ENCODE data around the gene ZDHHC11.

ZDHHC11 gene

GRCh38 chr5:850511-851006, at the start of gene ZDHHC11:
Gene ZDHHC11, minus strand, starts transcription at chr5:850986. Its CDS starts 384 bp downstream, at chr5:850602.
- TF ChIP-seq CTCF (IDR thresholded peaks at IDR 0.05; ENCODE audit: extremely low read depth, missing control alignments), result no peak
- DNase-seq (ENCODE audit: low spot score), result no peak

GRCh38 chr5:893711-894110, 42.9 kb upstream of the ZDHHC11 start:
- no peak for DNase-seq (ENCODE audit: low spot score)
- TF ChIP-seq CTCF (IDR thresholded peaks at IDR 0.05; ENCODE audit: extremely low read depth, missing control alignments), result no peak

- no peak for TF ChIP-seq CTCF (IDR thresholded peaks at IDR 0.05; ENCODE audit: extremely low read depth, missing control alignments)
Observed at GRCh38 chr5:893137-893506, 42.3 kb upstream of the ZDHHC11 start.

GRCh38 chr5:892394-893136, 41.8 kb upstream of the ZDHHC11 start, which contains the start of the genes BRD9 and TRIP13:
Gene BRD9, minus strand, starts transcription at chr5:892801. Its CDS starts 144 bp downstream, at chr5:892657.
Gene TRIP13, plus strand, starts transcription at chr5:892884. Its CDS starts 115 bp downstream, at chr5:892999.
- TF ChIP-seq CTCF (IDR thresholded peaks at IDR 0.05; ENCODE audit: extremely low read depth, missing control alignments), result no peak
- DNase-seq (ENCODE audit: low spot score), result peak; percentile 100

More at GRCh38 chr5:893137-893506, 42.3 kb upstream of the ZDHHC11 start:
- no peak for DNase-seq (ENCODE audit: low spot score)

- no peak for TF ChIP-seq CTCF (IDR thresholded peaks at IDR 0.05; ENCODE audit: extremely low read depth, missing control alignments)
- peak; percentile 73 for DNase-seq (ENCODE audit: low spot score)
Observed at GRCh38 chr5:891837-892393, 41.1 kb upstream of the ZDHHC11 start.

- no peak for TF ChIP-seq CTCF (IDR thresholded peaks at IDR 0.05; ENCODE audit: extremely low read depth, missing control alignments)
- DNase-seq (ENCODE audit: low spot score), result no peak
Observed at GRCh38 chr5:891117-891836, 40.5 kb upstream of the ZDHHC11 start.
